ENCODE data around the gene UPK3B.
"Not testable (repeated sequence)": the region's sequence is repeated elsewhere in the genome, so short reads cannot be mapped to it uniquely, and the experiment has no call there.

Gene UPK3B

DNA sequence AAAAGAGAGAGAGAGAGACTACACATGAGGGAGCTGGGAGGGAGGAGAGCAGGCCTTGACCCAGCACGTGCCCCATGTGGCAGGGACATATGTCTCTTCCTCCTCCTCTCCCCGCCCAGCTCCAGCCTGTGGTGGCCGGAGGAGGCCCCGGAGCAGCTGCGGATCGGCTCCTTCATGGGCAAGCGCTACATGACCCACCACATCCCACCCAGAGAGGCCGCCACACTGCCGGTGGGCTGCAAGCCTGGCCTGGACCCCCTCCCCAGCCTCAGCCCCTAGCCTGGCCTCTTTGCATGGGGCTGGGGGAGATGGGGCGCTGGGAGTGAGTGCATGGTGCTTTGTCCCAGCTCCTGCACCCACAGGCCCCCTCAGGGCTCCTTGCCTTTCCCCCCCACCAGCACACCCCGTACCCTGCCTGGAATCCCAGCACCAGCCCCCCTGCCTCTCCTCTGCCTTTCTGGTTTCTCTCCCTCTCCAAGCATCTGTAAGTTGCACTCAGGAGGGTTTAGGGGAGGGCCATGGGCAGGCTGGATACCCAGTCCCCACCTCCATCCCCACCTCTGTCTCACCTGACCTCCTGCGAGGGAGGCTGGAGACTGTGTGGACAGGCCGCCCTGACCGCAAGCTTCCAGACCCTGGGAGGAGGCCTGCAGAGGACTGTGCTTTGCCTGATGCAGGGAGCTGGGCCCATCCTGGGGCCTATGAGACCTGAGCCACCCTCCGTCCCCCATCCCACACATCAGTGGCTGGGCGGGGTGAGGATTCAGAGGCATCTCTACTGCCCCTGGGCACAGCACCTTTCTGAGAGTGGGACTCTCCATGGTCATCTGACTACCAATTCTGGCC is 4.8 kb downstream of the UPK3B start:
- DNase-seq, result no peak

DNA sequence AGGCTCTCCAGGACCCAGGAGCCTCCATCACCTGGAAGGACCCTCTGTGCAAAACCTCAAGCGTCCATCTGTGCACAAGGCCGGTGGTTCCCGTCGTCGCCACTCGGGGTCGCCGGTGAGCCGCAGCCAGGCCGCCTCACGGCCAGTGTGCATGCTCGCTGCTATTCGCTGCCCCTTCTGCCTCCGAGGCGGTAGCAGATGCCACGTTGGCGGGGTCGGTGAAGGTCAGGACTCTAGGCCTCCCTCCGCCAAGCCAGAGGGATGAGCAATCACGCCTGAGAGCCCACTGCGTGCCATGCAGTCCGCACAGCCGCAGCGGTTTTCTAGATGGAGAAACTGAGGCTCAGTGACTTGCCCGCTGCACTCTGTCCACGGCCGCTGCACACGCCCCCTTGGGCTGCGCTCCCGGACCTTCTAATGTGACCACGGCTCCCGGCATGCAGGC is 5.7 kb downstream of the UPK3B start:
- peak; percentile 53 for DNase-seq

DNA sequence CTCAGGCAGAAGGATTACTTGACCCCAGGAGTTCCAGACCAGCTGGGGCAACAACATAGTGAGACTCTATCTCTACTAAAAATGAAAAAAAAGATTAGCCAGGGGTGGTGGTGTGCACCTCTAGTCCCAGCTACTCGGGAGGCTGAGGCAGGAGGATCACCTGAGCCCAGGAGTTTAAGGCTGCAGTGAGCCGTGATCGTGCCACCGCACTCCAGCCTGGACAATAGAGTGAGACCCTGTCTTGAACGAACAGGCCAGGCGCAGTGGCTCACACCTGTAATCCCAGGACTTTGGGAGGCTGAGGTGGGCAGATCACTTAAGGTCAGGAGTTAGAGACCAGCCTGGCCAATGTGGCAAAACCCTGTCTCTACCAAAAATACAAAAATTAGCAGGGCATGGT is 6.6 kb downstream of the UPK3B start:
- not testable (repeated sequence) for DNase-seq

DNA sequence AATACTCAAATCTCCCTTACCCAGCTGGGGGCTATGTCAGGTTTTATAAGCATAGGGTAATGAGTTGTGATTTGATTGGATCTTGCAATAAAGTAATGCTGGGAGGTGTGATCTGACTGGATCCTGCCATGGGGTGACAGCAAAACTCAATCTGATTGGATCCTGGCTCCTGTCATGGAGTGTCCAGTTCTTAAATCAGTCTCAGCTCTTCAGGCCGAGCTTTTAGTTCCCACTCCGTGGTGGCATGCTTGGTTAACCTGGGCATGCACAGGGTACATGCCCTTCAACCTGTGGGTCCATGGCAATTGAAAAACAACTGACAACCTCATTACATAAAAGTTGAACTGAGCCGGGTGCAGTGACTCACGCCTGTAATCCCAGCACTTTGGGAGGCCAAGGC is 15.8 kb downstream of the UPK3B start:
- DNase-seq, result not testable (repeated sequence)

DNA sequence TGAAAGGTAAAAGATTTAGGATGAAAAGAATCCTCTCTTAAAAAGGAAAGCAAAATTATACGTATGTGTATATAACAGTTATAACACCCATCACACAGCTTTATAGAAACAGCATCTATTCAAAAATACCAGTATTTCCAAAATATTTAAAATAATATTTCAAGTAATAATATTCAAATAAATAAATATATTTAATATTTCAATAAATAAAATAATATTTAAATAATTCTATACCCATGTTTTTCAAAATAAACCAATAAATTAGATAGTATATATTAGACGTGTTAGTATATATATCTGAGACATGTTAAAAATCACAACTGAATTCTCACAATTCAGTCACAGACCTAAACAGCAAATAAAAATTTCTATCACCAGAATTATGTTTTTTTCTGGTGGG is 21.3 kb downstream of the UPK3B start:
- not testable (repeated sequence) for DNase-seq

DNA sequence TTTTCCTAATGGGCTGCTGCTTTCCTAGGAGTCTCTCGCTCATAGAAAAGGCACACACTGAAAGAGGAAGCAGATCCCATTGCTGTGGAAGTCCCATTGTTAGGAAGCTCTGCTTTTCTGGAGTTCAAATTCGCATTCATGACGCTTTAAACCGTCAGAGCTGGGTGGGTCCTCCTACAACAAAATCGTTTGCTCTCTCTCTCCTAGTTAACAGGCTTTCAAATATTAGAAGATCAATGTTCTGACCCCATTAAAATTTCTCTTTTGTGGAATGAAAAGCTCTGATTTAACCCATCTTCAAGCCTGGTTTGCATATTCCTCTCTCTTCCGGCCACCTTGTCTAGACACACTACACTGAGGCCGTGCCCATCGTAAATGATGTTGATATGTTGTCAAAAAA is 32.8 kb downstream of the UPK3B start, which contains the start of gene SPDYE16:
Gene SPDYE16, minus strand, starts transcription at position 101 of the 400 bp plus-strand sequence. CDS start 1,838 bp downstream, outside the sequence.
- not testable (repeated sequence) for DNase-seq

DNA sequence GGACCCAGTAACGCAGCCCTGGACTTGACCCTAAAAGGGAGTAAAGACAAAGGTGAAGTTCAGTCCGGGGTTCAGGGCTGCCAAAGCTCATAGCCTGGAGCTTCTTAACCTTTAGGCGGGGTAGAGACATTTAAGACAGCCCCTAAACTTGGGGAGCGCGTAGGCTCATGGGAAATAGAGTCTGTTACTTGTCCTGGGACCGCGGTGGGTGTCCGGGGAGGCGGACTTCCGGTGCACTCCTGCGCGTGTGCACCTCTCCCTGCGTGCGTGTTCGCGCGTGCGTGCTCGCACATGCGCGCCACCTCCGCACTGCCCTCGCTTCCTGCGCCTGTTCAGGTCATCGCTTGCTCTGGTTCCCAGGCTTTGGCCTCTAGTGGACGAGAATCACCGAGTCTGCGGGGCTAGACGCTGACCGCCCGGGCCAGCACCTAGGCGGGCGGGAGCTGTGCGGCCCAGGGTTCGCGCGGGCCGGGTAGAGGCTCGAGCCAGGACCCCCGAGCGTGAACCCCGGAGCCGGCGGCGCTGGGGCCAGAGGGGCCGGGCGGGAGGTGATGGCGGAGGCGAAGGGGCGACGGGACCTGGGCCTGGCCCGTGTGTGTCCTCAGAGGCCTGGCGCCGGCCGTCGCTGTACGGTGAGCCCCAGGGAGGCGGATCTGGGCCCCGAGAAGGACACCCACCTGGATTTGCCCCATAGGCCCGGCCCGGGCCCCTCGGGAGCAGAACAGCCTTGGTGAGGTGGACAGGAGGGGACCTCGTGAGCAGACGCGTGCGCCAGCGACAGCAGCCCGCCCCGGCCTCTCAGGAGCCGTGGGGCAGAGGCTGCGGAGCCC is 38.9 kb downstream of the UPK3B start:
- DNase-seq, result peak; percentile 96

DNA sequence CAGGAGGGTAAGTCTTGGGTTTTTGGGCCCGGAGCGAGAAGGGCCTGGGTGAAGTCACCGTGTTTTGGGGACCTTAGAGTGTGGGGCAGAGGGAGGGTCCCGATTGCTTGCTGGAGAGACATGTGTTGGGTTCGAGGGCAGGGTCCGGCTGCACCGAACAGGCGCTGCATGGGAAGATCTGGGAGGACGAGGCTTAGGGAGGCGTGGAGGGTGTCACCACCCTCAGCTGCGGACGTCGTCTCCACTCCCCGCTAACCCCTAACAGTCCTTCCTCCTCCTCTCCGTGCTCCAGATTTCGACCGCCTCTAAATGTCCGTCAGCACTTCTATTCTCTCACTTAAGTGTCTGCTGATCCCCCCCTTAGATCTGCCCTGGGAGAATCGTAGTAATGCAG is 39.5 kb downstream of the UPK3B start:
- DNase-seq, result peak; percentile 4

DNA sequence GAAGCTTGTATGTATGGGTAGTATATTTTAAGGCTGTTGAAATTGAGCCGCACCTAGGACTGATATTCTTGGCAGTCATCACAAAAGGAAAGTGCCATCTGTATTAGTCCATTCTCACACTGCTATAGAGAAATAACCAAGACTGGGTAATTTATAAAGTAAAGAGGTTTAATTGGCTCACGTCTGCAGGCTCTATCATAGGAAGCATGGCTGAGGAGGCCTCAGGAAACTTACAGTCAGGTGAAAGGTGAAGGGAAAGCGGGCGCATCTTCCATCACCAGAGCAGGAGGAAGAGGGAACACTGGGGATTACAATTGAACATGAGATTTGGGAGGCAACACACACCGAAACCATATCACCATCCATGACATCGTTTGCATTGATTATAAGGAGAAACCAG is 41.6 kb downstream of the UPK3B start:
- DNase-seq, result not testable (repeated sequence)

DNA sequence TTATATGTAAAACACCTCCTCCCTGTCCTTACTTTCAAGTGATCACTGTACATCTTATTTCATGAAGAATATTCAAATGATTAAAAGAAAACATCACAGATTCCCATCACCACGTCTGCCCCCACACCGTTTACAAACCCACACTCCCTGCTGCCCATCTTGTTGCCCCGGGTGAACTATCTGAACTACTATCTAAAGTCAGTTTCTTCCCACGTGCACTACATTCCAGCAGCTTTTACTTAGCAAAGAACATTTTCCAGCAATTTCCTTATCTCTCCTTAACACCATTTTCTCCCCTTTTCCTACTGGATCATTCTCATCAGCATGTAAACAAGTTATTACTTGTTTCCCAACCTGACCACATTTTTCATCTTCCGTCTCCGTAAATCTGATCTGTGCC is 49.3 kb downstream of the UPK3B start:
- DNase-seq, result not testable (repeated sequence)

DNA sequence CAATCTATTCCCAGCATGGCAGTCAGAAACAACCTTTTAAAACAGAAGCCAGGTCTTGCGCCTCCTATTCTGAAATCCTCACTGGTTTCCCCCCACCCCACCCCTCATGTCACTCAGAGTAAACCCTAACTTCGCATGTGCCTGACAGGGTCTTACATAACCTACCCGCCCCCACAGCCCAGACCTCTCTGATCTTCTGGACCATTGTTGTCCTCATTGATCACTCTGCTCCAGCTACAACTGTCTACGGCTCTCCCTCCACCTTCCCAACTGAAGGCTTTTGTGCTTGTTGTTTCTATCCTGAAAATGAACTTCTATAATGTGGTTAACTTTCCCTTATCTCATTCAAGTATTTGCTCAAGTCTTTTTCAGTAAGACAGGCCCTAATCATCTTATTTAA is 49.8 kb downstream of the UPK3B start:
- not testable (repeated sequence) for DNase-seq

DNA sequence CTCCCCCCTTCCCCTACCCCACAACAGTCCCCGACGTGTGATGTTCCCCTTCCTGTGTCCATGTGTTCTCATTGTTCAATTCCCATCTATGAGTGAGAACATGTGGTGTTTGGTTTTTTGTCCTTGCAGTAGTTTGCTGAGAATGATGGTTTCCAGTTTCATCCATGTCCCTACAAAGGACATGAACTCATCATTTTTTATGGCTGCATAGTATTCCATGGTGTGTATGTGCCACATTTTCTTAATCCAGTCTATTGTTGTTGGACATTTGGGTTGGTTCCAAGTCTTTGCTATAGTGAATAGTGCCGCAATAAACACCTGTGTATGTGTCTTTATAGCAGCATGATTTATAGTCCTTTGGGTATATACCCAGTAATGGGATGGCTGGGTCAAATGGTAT is 51.0 kb downstream of the UPK3B start:
- DNase-seq, result not testable (repeated sequence)

DNA sequence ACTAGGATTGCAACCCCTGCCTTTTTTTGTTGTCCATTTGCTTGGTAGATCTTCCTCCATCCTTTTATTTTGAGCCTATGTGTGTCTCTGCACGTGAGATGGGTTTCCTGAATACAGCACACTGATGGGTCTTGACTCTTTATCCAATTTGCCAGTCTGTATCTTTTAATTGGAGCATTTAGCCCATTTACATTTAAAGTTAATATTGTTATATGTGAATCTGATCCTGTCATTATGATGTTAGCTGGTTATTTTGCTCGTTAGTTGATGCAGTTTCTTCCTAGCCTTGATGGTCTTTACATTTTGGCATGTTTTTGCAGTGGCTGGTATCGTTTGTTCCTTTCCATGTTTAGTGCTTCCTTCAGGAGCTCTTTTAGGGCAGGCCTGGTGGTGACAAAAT is 54.6 kb downstream of the UPK3B start:
- not testable (repeated sequence) for DNase-seq

Measured in activated CD4-positive, alpha-beta T cell treated with anti-CD3 and anti-CD28 coated beads, Interleukin-10, Interleukin-2, amounts not matched to agents 100 ng/mL and 50 ng/mL, durations not matched to agents 16 hours and 8 hours (primary cell).